Endothelial cell of umbilical vein (primary cell): ENCODE data around the gene ZNF581. TPM values are rescaled to one million over a fixed set of nuclear protein-coding genes. Genes with fewer than 3 reads are reported as not detected.

Experiments used
- BruUV-seq: library from RNA; stranded (reverse); fragments of 400-500 nt; replicated peaks from 2 replicates; lab custom pipeline; 2021; lab: Mats Ljungman, UMichigan
- CTCF ChIA-PET: fragments of 300-600, 350-600 bp; sonication (Branson Sonifier 250); formaldehyde crosslinking; loops from one replicate; lab custom pipeline; 2021; ENCODE audit warnings: antibody characterized with exemption, inconsistent platforms; lab: Charles Lee
- POLR2A ChIA-PET: fragments of 300-600, 350-600 bp; sonication (Branson Sonifier 250); formaldehyde crosslinking; loops from one replicate; lab custom pipeline; 2021; ENCODE audit warnings: antibody characterized with exemption, inconsistent platforms; lab: Charles Lee
- DNase-seq: peaks from one replicate; pipeline ENCODE4 v3.0.0-alpha.2; 2011; ENCODE audit warnings: low read depth, low spot score
- FAIRE-seq: peaks from 2 replicates; lab custom pipeline; 2011; peaks lifted over from hg19 to GRCh38; lab: Jason Lieb, UNC
- H2AFZ ChIP-seq: 2 replicates; pipeline ENCODE4 v1.6.0; 2012; ENCODE audit warnings: low read depth, low read length, control low read depth, inconsistent platforms
- H3K27ac ChIP-seq: 2 replicates; pipeline ENCODE4 v1.5.1; 2011; ENCODE audit warnings: low read depth, mild to moderate bottlenecking, control low read depth, low read length, moderate library complexity; ENCODE audit not compliant: insufficient read depth
- H3K27me3 ChIP-seq, 2 experiments: 2 replicates each; pipeline versions ENCODE4 v1.6.0 to v1.6.1; 2011; ENCODE audit warnings: low read length in 2 of 2, mixed read lengths in 1 of 2; ENCODE audit not compliant: control insufficient read depth in 2 of 2, insufficient read depth in 2 of 2
- H3K36me3 ChIP-seq, 2 experiments: 2 replicates in 1 of 2; 3 replicates in 1 of 2; pipeline ENCODE4 v1.5.1; 2011; ENCODE audit warnings: low read length in 2 of 2, mild to moderate bottlenecking in 1 of 2, moderate library complexity in 1 of 2; ENCODE audit not compliant: control insufficient read depth in 2 of 2, insufficient read depth in 2 of 2; ENCODE audit errors: extremely low read depth in 1 of 2
- H3K4me1 ChIP-seq: 3 replicates; pipeline ENCODE4 v1.5.1; 2011; ENCODE audit warnings: mild to moderate bottlenecking, low read length; ENCODE audit not compliant: control insufficient read depth, insufficient read depth; ENCODE audit errors: extremely low read depth
- H3K4me2 ChIP-seq: 2 replicates; pipeline ENCODE4 v1.6.1; 2011; ENCODE audit warnings: low read length, control low read depth, mixed read lengths; ENCODE audit not compliant: insufficient read depth
- H3K4me3 ChIP-seq, 3 experiments: fragments of 200-600 bp in 1 of 3; sonication (generic), shearing (Covaris generic) in 1 of 3; replicated peaks in 1 of 3; 2 replicates each; pipeline ENCODE4 v1.5.1; 2011 to 2016; ENCODE audit warnings: control low read depth in 3 of 3, low read length in 3 of 3, mild to moderate bottlenecking in 2 of 3, inconsistent platforms in 1 of 3, low read depth in 1 of 3, moderate library complexity in 1 of 3; ENCODE audit not compliant: insufficient read depth in 1 of 3
- H3K79me2 ChIP-seq: 2 replicates; pipeline ENCODE4 v1.6.0; 2012; ENCODE audit warnings: low read length, inconsistent platforms; ENCODE audit not compliant: control insufficient read depth, insufficient read depth
- H3K9ac ChIP-seq: replicated peaks from 2 replicates; pipeline ENCODE3; 2011; ENCODE audit warnings: low read length, control low read depth; ENCODE audit not compliant: insufficient read depth; ENCODE audit errors: extremely low read depth
- H3K9me1 ChIP-seq: replicated peaks from 3 replicates; pipeline ENCODE4 v1.6.0; 2011; ENCODE audit warnings: mild to moderate bottlenecking, low read length; ENCODE audit not compliant: control insufficient read depth, insufficient read depth; ENCODE audit errors: extremely low read depth
- H3K9me3 ChIP-seq: replicated peaks from 2 replicates; pipeline ENCODE4 v1.5.1; 2012; ENCODE audit warnings: low read length, inconsistent platforms; ENCODE audit not compliant: control insufficient read depth, insufficient read depth
- H4K20me1 ChIP-seq: replicated peaks from 2 replicates; pipeline ENCODE3; 2011; ENCODE audit warnings: mild to moderate bottlenecking, low read length; ENCODE audit not compliant: control insufficient read depth, insufficient read depth; ENCODE audit errors: extremely low read depth
- CTCF ChIP-seq, 2 donors: IDR thresholded peaks; 1 replicate in 1 of 2; 2 replicates in 1 of 2; pipeline ENCODE4 v1.5.1; 2011; ENCODE audit warnings: low read length in 2 of 2, mild to moderate bottlenecking in 2 of 2, moderate library complexity in 2 of 2, control low read depth in 1 of 2, inconsistent platforms in 1 of 2, low read depth in 1 of 2; ENCODE audit not compliant: insufficient read depth in 1 of 2; ENCODE audit errors: extremely low read depth in 1 of 2
- JUN ChIP-seq: IDR thresholded peaks from 2 replicates; pipeline ENCODE4 v1.6.1; 2011; ENCODE audit warnings: borderline replicate concordance, low read depth; ENCODE audit not compliant: insufficient read length, insufficient read depth
- POLR2AphosphoS5 ChIP-seq: IDR thresholded peaks from 2 replicates; pipeline ENCODE4 v1.6.1; 2012; ENCODE audit warnings: low read depth, mild to moderate bottlenecking, control low read depth, low read length, moderate library complexity; ENCODE audit not compliant: insufficient read depth
- dilution Hi-C: fragments of 300-500 bp; cut with MboI; formaldehyde crosslinking; loops from one replicate; pipeline ENCODE4 v1.15.0; 2019; ENCODE audit warnings: low sequenced_read_pairs; ENCODE audit not compliant: extremely low pct_ligation_motif_present
- intact Hi-C: fragments of 100-400 bp; cut with micrococcal nuclease; formaldehyde crosslinking; loops from one replicate; pipeline ENCODE4 v1.10.0; 2022
- polyA plus RNA-seq, 4 experiments: library from polyadenylated mRNA; depleted of rRNA in 3 of 4; stranded (reverse) in 3 of 4; unstranded in 1 of 4; fragments of >200 nt; gene quantifications; 2 replicates each; pipeline versions ENCODE4 v1.2.1 to v1.2.3, GENCODE V29; 2011 to 2012; ENCODE audit warnings: missing spikeins in 1 of 4
- total RNA-seq: library from RNA; stranded (reverse); gene quantifications from 2 replicates; pipeline ENCODE4 v1.2.3, GENCODE V29; 2021

Gene ZNF581
- total and polyA plus RNA-seq, 2 donors (not counting 3 experiments of a cell fraction or from before 2014, with no cell fraction given) = 31.4 to 32.3 TPM

- FAIRE-seq (peak; percentile 94), DNase-seq (peak; percentile 96)
- Histone ChIP-seq H3K27ac (peak overlapping the region; percentile 98), H3K36me3 (peaks cover 3 to 14% of the 10 kb centered on the region in 2 experiments), H3K79me2 (peaks cover 2% of the 10 kb centered on the region), H4K20me1 (no peaks in the 10 kb centered on the region), H3K4me2 (no peak overlapping the region), H2AFZ (no peak overlapping the region), H3K9me3 (no peaks in the 10 kb centered on the region), H3K4me3 (peak overlapping the region; percentile 78 to 92 (median 89)), H3K27me3 (no peaks in the 10 kb centered on the region), H3K4me1 (peaks cover 8% of the 10 kb centered on the region), H3K9ac (peak overlapping the region; percentile 97), H3K9me1 (no peaks in the 10 kb centered on the region)
- peak; percentile 73 for TF ChIP-seq POLR2AphosphoS5
- no peak for TF ChIP-seq JUN
- TF ChIP-seq CTCF (IDR thresholded peaks at IDR 0.05; ENCODE audit: extremely low read depth in 1 of 2, insufficient read depth in 1 of 2, low read depth in 1 of 2, low read length in 2 of 2) = no peak
- dilution Hi-C loops (no loop called here), intact Hi-C loops (loop anchor here (1.0 to 2.0 kb wide), 7 partner anchors 12 to 482 kb away; partner anchors contain the start of genes KMT5C, PPP1R12C, ZNF579 and ZNF784)
- CTCF ChIA-PET = interaction anchor here (1.0 to 1.8 kb wide), 11 partner anchors 11 to 131 kb away, joined by 3 to 8 read pairs (median 4); partner anchors contain the start of gene U2AF2
- BruUV-seq = no TSS peak
- POLR2A ChIA-PET = interaction anchor here (0.6 to 2.2 kb wide), 10 partner anchors 10 to 191 kb away, joined by 3 to 8 read pairs (median 5); partner anchors contain the start of genes UBE2S and ZNF784
Measured at GRCh38 chr19:55598719-55599467, 44.6 kb upstream of the ZNF581 start.
